GM19238 (cell line): ENCODE results near the gene TMEM205.
A peak's percentile ranks its signal among the peaks of the same experiment; 100 is the strongest.
"Not testable (repeated sequence)": the region's sequence is repeated elsewhere in the genome, so short reads cannot be mapped to it uniquely, and the experiment has no call there.

Source experiments
- DNase-seq: peaks from one replicate; pipeline ENCODE4 v3.0.0; 2011; ENCODE audit warnings: low spot score; ENCODE audit not compliant: insufficient read length

Gene TMEM205

DNA sequence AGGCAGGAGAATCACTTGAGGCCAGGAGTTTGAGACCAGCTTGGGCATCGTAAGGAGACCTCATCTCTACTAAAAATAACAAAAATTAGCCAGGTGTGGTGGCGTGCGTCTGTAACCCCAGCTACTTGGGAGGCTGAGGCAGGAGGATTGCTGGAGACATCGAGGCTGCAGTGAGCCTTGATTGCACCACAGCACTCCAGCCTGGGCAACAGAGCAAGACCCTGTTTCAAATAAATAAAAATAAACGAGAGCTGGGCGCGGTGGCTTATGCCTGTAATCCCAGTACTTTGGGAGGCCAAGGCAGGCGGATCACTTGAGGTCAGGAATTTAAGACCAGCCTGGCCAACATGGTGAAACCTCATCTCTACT lies 6.0 kb downstream of the TMEM205 start:
- DNase-seq, result not testable (repeated sequence)

DNA sequence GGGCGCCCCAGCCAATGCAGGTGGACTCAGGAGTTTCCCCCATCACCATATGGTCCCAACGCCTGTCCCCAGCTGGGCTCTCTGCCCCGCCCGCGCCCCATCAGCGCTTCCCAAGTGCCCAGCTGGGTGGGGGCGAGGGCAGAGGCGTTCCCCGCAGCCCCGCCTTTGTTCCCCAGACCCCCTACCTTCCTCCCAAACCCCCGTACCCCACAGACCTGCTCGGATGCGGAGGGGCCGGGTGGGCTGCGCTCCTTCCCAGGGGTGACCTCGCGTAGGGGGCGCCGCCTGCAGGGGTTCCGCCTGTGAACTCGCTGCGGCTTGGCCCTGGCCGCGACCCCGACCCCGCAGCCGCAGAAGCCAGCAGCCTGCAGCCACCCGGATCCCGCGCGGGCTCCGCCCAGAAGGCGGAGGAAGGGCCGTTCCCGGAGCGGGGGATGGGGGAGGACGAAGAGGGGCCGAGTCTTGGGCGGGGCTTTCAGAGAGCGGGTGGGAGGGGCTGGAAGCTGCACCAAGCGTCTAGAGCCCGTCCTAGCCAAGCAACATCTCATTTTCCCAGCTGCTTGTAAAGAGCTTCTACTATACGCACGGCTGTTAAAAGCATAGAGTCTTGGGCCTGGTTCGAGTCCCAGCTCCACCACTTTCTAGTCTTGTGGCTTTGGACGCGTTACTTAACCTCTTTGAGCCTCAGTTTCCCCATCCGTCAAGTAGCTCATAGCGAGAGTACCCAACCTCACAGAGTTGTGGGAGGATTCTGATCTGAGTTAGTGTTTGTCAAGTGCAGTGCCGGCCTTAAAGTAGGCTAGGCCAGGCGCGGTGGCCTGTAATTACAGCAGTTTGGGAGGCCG lies 6.6 kb downstream of the TMEM205 start, which contains the start of gene RAB3D:
Gene RAB3D (minus strand): TSS at position 404 of the 845 bp plus-strand sequence. CDS start 2,258 bp downstream, outside the sequence.
- peak; percentile 93 for DNase-seq

DNA sequence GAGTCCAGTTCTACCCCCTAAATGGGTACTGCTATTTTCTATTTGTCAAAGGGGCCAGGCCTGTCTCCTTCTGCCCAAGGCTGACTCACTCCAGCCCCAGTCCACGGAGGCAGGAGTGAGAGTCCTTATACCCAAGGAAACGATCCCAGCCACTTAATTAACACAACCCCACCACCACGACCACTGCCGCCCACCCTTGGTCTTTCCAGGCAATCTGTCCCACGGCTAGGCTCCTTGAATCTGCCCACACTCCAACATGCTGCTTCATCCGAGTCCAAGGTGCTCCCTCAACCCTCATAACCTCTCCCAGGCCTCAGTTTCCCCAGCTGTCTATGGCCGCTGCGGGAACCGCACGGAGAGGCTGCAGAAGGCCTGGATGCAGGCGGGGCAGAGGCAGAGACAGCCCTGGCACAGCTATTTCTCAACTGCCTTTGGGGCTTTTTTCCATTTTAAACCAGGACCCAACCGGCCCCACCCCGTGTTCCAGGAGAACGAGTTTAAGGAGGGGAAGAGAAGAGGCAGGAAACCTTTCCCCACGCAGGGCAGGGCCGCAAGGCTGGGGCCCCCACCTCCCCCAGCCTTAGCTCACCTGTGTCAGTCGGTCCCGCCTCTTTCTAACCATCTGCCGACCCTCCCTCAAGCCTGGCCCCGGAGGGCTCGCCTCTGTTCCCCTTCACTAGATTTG lies 7.4 kb downstream of the TMEM205 start:
- DNase-seq, result no peak

DNA sequence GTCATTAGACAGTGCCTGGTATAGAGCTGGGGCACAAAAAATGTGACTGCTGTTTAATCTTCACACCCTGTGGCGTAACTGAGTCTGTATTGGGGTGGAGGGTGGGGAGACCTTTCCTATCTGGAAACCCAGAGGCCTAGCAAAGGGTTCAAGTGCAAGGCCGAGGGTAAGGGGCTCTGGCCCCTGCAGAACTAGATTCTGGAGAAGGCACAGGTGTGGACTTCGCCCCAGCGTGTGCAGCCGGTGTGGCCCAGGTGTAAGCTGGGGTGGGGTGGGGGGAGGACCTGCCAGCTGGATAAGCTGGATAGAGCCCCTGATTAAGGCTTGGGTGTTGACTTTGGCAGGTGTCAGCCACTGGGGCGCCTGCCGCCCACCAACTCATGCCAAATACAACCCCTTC lies 7.9 kb downstream of the TMEM205 start:
- no peak for DNase-seq

DNA sequence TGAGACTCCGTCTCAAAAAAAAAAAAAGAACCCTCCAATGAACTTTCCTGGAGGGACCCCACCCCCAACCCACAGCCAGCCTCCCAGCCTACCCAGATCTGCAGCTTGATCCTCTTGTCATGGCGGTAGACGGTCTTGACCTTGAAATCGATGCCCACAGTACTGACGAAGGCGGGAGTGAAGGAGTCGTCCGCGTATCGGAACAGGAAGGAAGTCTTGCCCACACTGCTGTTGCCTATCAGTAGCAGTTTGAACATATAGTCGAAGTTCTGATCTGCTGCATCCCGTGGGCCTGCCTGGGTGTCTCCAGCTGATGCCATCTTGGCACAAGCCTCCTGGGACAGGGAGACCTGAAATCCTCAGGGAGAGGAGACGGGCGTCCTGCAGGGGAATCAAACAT lies 9.0 kb downstream of the TMEM205 start:
- no peak for DNase-seq

DNA sequence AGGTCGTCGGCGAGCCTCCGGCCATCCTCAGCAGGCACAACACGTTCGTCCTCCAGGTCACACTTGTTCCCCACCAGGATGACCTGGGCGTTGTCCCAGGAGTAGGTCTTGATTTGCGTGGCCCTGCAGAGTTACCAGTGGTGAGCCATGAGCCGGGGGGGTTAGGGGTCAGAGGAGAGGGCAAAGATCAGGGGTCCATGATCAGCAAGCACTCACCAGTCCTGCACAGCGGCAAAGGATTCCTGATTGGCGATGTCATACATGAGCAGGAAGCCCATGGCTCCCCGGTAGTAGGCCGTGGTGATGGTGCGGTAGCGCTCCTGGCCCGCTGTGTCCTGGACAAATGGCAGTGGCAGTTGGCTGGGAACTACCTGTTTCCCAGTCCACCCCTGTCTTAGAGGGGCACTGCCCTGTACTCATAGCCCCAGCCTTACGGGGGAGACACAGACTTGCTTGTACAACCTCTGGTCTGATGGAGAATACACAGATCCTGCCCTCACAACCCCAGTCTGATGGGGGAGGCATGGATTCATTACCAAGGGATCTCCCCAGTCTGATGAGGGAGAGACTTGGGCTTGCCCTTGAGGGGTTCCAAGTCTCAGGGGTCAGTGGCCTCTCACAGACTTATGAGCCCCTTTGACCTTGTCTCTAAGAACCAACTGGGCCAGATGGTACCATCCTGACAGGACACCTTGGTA lies 10.5 kb downstream of the TMEM205 start:
- no peak for DNase-seq

DNA sequence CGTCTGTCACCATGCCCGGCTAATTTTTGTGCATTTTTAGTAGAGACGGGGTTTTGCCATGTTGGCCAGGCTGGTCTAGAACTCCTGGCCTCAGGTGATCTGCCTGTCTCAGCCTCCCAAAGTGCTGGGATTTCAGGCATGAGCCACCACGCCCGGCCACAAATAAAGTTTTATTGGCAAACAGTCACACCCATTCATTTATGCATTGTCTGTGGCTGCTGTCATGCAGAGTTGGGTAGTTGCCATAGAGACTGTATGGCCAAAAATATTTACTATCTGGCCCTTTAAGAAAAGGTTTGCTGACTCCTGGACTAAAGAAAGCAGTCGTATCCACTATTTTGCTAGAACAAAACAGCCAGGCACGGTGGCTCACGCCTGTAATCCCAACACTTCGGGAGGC lies 12.2 kb downstream of the TMEM205 start:
- not testable (repeated sequence) for DNase-seq

DNA sequence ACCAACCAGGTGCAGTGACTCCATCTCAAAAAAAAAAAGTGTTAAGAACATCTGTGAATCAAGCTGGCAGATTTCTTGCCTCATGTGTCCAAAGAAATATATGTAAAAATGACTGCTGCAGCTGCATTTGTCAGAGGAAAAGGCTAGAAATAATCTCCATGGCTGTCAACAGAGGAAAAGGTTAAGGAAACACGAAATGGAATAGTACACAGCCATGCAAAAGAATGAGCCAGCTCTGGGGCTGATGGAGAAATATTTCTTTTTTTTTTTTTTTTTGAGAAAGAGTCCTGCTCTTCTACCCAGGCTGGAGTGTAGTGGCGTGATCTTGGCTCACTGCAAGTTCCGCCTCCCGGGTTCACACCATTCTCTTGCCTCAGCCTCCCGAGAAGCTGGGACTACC lies 13.2 kb downstream of the TMEM205 start:
- DNase-seq, result no peak

DNA sequence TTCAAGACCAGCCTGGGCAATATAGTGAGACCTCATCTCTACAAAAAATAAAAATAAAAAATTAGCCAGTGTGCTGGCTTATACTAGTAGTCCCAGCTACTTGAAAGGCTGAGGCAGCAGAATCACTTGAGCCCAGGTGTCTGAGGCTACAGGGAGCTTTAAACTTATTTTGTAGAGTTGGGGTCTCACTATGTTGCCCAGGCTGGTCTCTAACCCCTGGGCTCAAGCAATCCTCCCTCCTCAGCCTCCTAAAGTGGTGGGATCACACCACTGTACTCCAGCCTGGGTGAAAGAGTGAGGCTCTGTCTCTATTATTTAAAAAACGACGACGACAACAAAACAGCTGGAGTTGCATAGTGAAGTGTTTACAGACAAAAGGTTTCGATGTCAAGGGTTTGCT lies 14.6 kb downstream of the TMEM205 start:
- no peak for DNase-seq

DNA sequence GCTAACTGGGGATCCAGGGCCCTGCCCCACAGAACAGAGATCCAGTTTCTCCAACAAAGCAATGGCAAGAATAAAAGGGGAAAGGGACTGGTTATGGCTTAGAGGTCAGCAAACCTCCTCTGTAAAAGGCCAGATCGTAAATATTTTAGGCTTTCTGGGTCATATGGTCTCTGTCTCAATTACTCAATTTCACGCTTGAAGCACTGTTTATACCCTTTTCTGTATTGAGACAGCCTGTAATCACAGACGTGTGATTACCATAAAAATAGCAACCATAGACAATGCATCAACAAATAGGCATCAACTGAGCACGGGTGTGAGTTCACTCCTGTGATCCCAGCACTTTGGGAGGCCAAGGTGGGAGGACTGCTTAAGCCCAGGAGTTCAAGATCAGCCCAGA lies 15.9 kb downstream of the TMEM205 start:
- no peak for DNase-seq

DNA sequence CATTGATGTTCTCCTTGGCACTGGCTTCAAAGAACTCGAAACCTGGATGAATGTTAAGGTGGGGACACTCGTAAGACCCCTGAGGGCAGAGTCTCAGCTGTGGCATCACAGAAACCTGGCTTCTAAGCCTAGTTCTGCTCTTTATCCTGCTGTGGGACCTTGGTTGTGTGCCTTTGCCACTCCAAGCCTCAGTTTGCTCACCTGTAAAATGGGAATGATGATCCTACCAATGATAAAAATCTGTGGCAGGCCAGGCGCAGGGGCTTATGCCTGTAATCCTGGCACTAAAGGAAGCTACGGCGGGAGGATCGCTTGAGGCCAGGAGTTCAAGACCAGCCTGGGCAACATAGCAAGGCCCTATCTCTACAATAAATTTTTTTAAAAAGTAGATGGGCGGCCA lies 20.5 kb downstream of the TMEM205 start:
- no peak for DNase-seq

DNA sequence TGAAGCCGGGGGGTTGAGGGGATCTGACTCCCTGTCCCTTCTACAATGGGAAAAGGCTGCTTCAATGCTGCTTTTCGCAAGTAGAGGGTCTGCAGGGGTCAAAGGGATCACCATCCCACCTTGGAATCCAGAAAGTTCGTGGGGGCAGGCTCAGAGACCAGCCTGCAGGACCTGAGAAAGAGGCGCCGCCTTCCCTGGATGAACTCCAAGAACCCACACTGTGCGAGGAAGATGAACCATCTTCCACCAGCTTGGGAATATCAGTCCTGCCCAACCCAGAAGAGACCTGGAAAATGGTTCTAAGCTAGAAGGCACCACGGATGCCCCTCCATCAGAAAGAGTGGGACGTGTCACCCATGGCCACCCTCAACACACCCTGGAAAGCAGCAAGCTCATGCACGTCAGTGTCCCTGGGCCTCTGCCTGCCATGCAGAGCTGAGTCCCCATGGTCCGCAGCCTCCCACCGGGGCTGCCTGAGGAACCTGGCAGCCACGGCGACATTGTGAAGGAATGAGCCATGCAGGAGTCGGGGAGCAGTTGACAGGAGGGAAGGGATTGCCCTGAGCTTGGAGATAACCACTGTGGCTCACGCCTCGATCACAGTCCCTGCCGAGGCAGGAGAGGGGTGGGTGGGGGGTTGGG lies 21.2 kb downstream of the TMEM205 start:
- DNase-seq, result no peak

DNA sequence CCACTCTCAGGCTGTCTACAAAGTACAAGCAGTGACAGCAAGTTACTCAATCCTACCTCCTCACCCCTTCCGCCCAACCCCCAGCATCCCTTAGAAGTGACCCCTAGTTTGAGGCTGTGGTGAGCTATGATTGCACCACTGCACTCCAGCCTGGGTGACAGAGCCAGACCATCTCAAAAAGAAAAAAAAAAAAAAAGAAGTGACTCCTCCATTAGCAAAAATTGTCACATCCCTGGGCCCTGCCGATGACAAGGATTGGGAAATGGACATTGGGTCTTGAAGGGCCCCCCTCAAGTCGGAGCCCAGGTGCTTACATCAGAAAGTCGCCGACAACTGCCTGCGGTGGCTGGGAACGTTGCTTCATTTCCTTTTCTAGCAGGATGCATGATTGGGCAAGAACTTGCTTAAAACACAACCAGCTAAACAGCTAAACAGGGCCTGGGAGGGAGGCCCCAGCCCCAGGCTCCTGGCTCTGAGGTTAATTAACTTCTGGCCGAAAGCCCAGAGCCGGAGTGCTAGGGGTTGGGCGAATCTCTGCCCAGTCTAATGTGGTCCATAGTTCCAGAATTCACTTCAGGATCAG lies 21.9 kb downstream of the TMEM205 start:
- peak; percentile 35 for DNase-seq

DNA sequence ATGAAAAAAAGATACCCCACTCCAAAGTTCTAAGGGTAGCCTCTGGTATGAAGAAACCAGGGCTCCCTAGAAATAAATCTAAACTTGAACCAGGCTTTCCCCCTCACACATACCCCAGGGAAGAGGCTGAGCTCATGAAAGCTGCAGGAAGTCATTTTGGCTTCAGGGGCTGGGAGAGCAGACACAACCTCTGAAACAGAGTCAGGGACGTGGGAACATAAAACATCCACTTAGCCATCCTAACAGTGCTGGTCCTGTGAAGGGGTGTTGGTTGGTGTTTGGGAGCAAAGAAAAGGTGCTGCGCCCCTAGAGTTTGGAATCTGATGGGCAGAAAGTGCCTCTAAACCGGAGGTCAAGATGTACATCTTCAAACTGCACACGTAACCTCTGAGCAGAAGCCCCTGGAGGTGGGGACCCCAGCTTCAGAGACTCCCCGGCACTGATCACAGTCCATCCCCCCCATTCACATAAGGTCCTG lies 22.4 kb downstream of the TMEM205 start:
- DNase-seq, result no peak

DNA sequence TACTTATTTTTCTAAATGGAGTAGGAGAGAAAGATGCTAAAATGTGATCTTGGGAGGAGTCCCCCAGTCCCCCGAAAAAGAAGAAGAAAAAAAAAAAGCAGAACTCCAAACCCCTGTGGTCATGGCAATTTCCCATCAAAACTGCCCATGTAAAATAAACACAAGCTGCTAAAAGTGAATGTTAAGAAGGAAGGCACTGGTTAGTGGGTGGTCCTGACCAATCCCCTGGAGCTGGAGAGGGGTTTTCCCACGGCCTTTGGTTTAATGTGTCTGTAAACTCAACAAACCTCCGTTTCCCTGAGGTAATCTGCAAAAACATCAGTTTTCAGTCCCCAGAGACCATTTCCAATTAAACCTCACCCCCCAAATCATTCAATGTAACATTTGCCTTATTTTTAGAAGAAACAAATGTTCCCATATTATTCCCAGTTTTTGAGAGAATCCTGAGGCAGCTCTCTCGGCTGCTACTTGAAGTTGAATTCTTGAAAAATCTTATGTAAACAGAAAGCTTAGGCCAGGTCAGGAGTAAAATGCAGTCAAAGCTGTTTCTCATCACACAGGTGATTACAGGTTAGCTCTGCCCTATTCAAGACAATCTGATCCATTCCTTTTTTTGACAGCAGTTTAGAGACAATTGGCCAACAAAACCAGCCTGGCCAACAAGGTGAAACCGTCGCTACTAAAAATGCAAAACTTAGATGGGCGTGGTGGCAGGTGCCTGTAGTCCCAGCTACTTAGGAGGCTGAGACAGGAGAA lies 23.6 kb downstream of the TMEM205 start:
- DNase-seq, result no peak

DNA sequence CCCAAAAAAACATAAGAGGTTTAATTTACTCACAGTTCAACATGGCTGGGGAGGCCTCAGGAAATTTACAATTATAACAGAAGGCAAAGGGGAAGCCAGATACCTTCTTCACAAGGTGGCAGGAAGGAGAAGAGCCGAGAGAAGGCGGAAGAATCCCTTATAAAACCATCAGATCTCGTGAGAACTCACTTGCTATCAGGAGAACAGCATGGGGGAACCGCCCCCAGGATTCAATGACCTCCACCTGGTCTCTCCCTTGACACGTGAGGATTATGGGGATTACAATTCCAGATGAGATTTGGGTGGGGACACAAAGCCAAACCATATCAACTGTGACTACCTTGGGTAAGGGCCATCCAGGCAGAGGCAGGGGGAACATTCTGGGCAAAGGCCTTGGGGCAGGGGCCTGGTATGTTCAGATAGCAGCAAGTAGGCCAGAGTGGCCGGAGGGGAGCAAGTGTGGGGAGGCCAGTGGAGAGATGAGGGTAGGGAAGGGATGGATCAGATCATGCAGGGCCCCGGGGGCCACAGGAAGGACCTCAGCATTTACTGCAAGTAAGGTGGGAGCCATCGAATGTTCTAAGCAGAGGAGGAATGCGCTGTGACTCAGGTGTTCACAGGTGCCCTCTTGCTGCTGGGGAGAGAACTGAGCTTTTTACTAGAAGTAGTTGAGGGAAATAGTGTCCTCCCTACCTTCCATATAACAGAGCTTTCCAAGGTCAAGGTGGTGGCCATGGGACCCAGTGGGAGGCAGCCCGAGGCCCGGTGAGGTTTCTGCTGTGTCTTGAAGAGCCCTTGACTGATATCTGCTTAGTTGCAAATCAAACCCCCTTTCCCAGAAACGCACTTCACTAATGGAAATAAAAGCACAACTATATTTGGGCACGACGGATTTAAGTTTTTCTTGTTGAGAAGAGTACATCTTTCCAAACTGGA lies 24.6 kb downstream of the TMEM205 start:
- no peak for DNase-seq

DNA sequence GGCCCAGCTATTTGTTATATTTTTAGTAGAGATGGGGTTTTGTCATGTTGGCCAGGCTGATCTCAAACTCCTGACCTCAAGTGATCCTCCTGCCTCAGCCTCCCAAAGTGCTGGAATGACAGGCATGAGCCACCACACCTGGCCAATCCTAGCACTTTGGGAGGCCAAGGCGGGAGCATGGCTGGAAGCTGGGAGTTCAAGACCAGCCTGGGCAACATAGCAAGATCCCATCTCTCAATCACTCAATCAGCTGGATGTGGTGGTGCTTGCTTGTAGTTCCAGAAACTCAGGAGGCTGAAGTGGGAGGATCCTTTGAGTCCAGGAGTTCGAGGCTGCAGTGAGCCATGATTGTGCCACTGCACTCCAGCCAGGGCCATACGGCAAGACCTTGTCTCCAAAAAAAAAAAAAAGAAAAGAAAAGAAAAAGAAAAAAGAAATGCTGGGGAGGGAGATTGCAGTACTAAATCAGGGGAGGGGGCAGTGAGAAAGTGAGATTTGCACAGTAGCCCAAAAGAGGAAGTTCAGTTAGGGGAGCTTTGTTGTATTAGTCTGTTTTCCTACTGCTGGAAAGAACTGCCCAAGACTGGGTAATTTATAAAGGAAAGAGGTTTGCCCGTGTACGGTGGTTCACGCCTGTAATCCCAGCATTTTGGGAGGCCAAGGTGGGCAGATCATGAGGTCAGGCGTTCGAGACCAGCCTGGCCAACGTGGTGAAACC lies 25.6 kb downstream of the TMEM205 start:
- not testable (repeated sequence) for DNase-seq

DNA sequence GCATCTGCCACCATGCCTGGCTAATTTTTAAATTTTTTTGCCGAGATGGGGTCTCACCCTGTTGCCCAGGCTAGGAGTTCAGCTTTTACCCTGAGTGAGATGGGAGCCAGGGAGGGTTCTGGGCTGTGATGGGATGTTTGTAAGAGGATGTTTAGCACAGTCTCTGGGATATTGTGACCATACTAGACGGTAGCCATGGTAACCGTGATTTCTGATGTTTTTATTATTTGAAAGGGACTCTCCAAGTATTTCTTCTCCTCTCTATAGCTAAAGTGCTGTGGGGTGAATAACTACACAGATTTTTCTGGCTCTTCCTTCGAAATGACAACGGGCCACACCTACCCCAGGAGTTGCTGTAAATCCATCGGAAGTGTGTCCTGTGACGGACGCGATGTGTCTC lies 39.7 kb downstream of the TMEM205 start:
- DNase-seq, result no peak

DNA sequence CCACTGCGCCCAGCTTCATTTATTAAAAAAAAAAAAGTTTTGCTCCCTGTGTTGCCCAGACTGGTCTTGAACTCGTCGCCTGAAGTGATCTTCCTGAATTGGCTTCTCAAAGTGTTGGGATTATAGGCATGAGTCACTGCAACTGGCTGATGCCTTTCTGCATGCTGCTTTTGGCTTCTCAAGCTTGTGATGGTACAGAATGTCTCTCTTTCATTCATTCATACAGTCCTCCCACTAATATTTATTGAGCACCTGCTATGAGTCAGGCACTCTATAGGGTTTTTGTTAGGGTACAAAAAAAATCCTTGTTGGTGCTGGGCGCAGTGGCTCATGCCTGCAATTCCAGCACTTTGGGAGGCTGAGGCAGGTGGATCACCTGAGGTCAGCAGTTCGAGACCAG lies 41.1 kb downstream of the TMEM205 start:
- DNase-seq, result no peak
